ENCODE data around the gene TRIM66. TPM values are rescaled to one million over a fixed set of nuclear protein-coding genes. Genes with fewer than 3 reads are reported as not detected.

TRIM66 gene
- total and polyA plus RNA-seq, 10 of the 15 experiments (the other 5 are each of a cell fraction or from before 2014, with no cell fraction given) = 1.7 to 14.5 (median 7.4) TPM

- no peak for TF ChIP-seq BCL3 (IDR thresholded peaks at IDR 0.05; ENCODE audit: borderline replicate concordance, insufficient read depth, low read depth, low read length, poor library complexity, severe bottlenecking)
- no peak for TF ChIP-seq MEF2A (IDR thresholded peaks at IDR 0.05; ENCODE audit: insufficient read depth, low read depth, low read length)
- TF ChIP-seq MYB (IDR thresholded peaks at IDR 0.05; ENCODE audit: borderline replicate concordance, low read depth, low read length) = no peak
- no peak for TF ChIP-seq FOS (IDR thresholded peaks at IDR 0.05; ENCODE audit: borderline replicate concordance, extremely low read depth, insufficient read length)
- TF ChIP-seq RAD51 (IDR thresholded peaks at IDR 0.05) = no peak
- no peak for TF ChIP-seq BRCA1 (IDR thresholded peaks at IDR 0.05; ENCODE audit: low read depth, low read length)
These were observed 37.3 kb upstream of the TRIM66 start (continued) for GRCh38 chr11:8719721-8720120.

GRCh38 chr11:8719211-8719649, 36.8 kb upstream of the TRIM66 start:
- Histone ChIP-seq H3K79me2 (ENCODE audit: control insufficient read depth, insufficient read depth, low read length) (no peaks in the 10 kb centered on the region), H3K27ac (ENCODE audit: control insufficient read depth, insufficient read depth) (no peak overlapping the region), H4K20me1 (ENCODE audit: control insufficient read depth, insufficient read depth) (no peaks in the 10 kb centered on the region), H3K4me2 (ENCODE audit: control insufficient read depth, insufficient read depth) (no peak overlapping the region), H3K36me3 (ENCODE audit: control insufficient read depth in 2 of 2, insufficient read depth in 2 of 2, low read length in 1 of 2) (no peaks in the 10 kb centered on the region), H3K27me3 (replicated peaks in 1 of 2; ENCODE audit: control insufficient read depth in 2 of 2, insufficient read depth in 2 of 2, low read length in 1 of 2) (no peaks in the 10 kb centered on the region), H3K4me1 (ENCODE audit: control insufficient read depth, insufficient read depth, low read length) (peaks cover 6% of the 10 kb centered on the region), H3K9ac (ENCODE audit: control insufficient read depth, insufficient read depth, low read length) (no peak overlapping the region), H3K4me3 (no peak overlapping the region), H3K9me3 (replicated peaks; ENCODE audit: control insufficient read depth, insufficient read depth, low read length) (no peaks in the 10 kb centered on the region), H2AFZ (ENCODE audit: control insufficient read depth, low read depth, low read length) (no peak overlapping the region)
- RAD21 ChIA-PET (ENCODE audit: unreplicated experiment) = no interaction called here
- ATAC-seq (no peak), DNase-seq (ENCODE audit: low read depth, low spot score) (no peak), FAIRE-seq (no peak)
- POLR2A ChIA-PET = interaction anchor here (0.5 to 0.6 kb wide), 2 partner anchors 193 to 230 kb away, joined by 3 to 6 read pairs; no protein-coding TSS in a partner anchor
- SMC1A ChIA-PET (ENCODE audit: uncharacterized antibody, unreplicated experiment) = no interaction called here
- 69% methylated on average over 4 of the region's 4 CpGs for WGBS (ENCODE audit: insufficient coverage, insufficient replicate concordance, low lambda C conversion rate, missing lambda C conversion rate)
- in situ Hi-C loops (cut with MboI) = no loop called here
- TF ChIP-seq ZSCAN29 (IDR thresholded peaks at IDR 0.05) (no peak), MEF2A (IDR thresholded peaks at IDR 0.05; ENCODE audit: insufficient read depth, low read depth, low read length) (no peak), TARDBP (IDR thresholded peaks at IDR 0.05; ENCODE audit: borderline replicate concordance) (no peak), SUZ12 (IDR thresholded peaks at IDR 0.05; ENCODE audit: unreplicated experiment) (no peak), BHLHE40 (IDR thresholded peaks at IDR 0.05; ENCODE audit: borderline replicate concordance in 1 of 2, low read depth in 2 of 2, low read length in 1 of 2) (no peak), E2F8 (IDR thresholded peaks at IDR 0.05; ENCODE audit: low read depth, partially characterized antibody) (no peak), RFX5 (IDR thresholded peaks at IDR 0.05; ENCODE audit: low read depth, low read length) (no peak)
- intact Hi-C loops (cut with micrococcal nuclease; ENCODE audit: unreplicated experiment) = no loop called here
- BruUV-seq (replicated peaks) = no TSS peak
- CTCF ChIA-PET = interaction anchor here (0.6 to 2.0 kb wide), 2 partner anchors 12 to 400 kb away, joined by 3 to 4 read pairs; no protein-coding TSS in a partner anchor

Data from GM12878 (cell line).